GM20000 (cell line): ENCODE results near the gene ZNF202.

Source experiments
- DNase-seq: peaks from one replicate; pipeline ENCODE4 v3.0.0; 2012; ENCODE audit warnings: low spot score
- CTCF ChIP-seq: IDR thresholded peaks from 2 replicates; pipeline ENCODE4 v1.5.1; 2012; ENCODE audit warnings: mild to moderate bottlenecking, control low read depth; ENCODE audit errors: extremely low read depth, missing control alignments

The ZNF202 gene

GRCh38 chr11:123742031-123742723, 717 bp upstream of the ZNF202 start:
- peak; percentile 30 for DNase-seq
- TF ChIP-seq CTCF, result no peak

- DNase-seq, result peak; percentile 23
- no peak for TF ChIP-seq CTCF
These were observed 687 bp downstream of the ZNF202 start for GRCh38 chr11:123740787-123741158.

GRCh38 chr11:123738374-123738773, 3.1 kb downstream of the ZNF202 start:
- no peak for DNase-seq
- TF ChIP-seq CTCF, result no peak

GRCh38 chr11:123736769-123737168, 4.7 kb downstream of the ZNF202 start:
- no peak for DNase-seq
- TF ChIP-seq CTCF, result no peak

GRCh38 chr11:123729602-123730001, 11.9 kb downstream of the ZNF202 start:
- no peak for DNase-seq
- TF ChIP-seq CTCF, result no peak

- no peak for DNase-seq
- no peak for TF ChIP-seq CTCF
These were observed 15.3 kb downstream of the ZNF202 start for GRCh38 chr11:123725995-123726655.

- DNase-seq, result no peak
- no peak for TF ChIP-seq CTCF
These were observed 22.0 kb downstream of the ZNF202 start for GRCh38 chr11:123719452-123719851.
